Endothelial cell of umbilical vein (primary cell): Measurements from ENCODE around the gene PTPRD. TPM values are rescaled to one million over a fixed set of nuclear protein-coding genes. Genes with fewer than 3 reads are reported as not detected.

Experiments
- BruUV-seq: library from RNA; stranded (reverse); fragments of 400-500 nt; replicated peaks from 2 replicates; lab custom pipeline; 2021; lab: Mats Ljungman, UMichigan
- CTCF ChIA-PET: fragments of 300-600, 350-600 bp; sonication (Branson Sonifier 250); formaldehyde crosslinking; loops from one replicate; lab custom pipeline; 2021; ENCODE audit warnings: antibody characterized with exemption, inconsistent platforms; lab: Charles Lee
- POLR2A ChIA-PET: fragments of 300-600, 350-600 bp; sonication (Branson Sonifier 250); formaldehyde crosslinking; loops from one replicate; lab custom pipeline; 2021; ENCODE audit warnings: antibody characterized with exemption, inconsistent platforms; lab: Charles Lee
- DNase-seq: peaks from one replicate; pipeline ENCODE4 v3.0.0-alpha.2; 2011; ENCODE audit warnings: low read depth, low spot score
- FAIRE-seq: peaks from 2 replicates; lab custom pipeline; 2011; peaks lifted over from hg19 to GRCh38; lab: Jason Lieb, UNC
- H2AFZ ChIP-seq: 2 replicates; pipeline ENCODE4 v1.6.0; 2012; ENCODE audit warnings: low read depth, low read length, control low read depth, inconsistent platforms
- H3K27ac ChIP-seq: 2 replicates; pipeline ENCODE4 v1.5.1; 2011; ENCODE audit warnings: low read depth, mild to moderate bottlenecking, control low read depth, low read length, moderate library complexity; ENCODE audit not compliant: insufficient read depth
- H3K27me3 ChIP-seq, 2 experiments: 2 replicates each; pipeline versions ENCODE4 v1.6.0 to v1.6.1; 2011; ENCODE audit warnings: low read length in 2 of 2, mixed read lengths in 1 of 2; ENCODE audit not compliant: control insufficient read depth in 2 of 2, insufficient read depth in 2 of 2
- H3K36me3 ChIP-seq, 2 experiments: 2 replicates in 1 of 2; 3 replicates in 1 of 2; pipeline ENCODE4 v1.5.1; 2011; ENCODE audit warnings: low read length in 2 of 2, mild to moderate bottlenecking in 1 of 2, moderate library complexity in 1 of 2; ENCODE audit not compliant: control insufficient read depth in 2 of 2, insufficient read depth in 2 of 2; ENCODE audit errors: extremely low read depth in 1 of 2
- H3K4me1 ChIP-seq: 3 replicates; pipeline ENCODE4 v1.5.1; 2011; ENCODE audit warnings: mild to moderate bottlenecking, low read length; ENCODE audit not compliant: control insufficient read depth, insufficient read depth; ENCODE audit errors: extremely low read depth
- H3K4me2 ChIP-seq: 2 replicates; pipeline ENCODE4 v1.6.1; 2011; ENCODE audit warnings: low read length, control low read depth, mixed read lengths; ENCODE audit not compliant: insufficient read depth
- H3K4me3 ChIP-seq, 3 experiments: fragments of 200-600 bp in 1 of 3; sonication (generic), shearing (Covaris generic) in 1 of 3; replicated peaks in 1 of 3; 2 replicates each; pipeline ENCODE4 v1.5.1; 2011 to 2016; ENCODE audit warnings: control low read depth in 3 of 3, low read length in 3 of 3, mild to moderate bottlenecking in 2 of 3, inconsistent platforms in 1 of 3, low read depth in 1 of 3, moderate library complexity in 1 of 3; ENCODE audit not compliant: insufficient read depth in 1 of 3
- H3K79me2 ChIP-seq: 2 replicates; pipeline ENCODE4 v1.6.0; 2012; ENCODE audit warnings: low read length, inconsistent platforms; ENCODE audit not compliant: control insufficient read depth, insufficient read depth
- H3K9ac ChIP-seq: replicated peaks from 2 replicates; pipeline ENCODE3; 2011; ENCODE audit warnings: low read length, control low read depth; ENCODE audit not compliant: insufficient read depth; ENCODE audit errors: extremely low read depth
- H3K9me1 ChIP-seq: replicated peaks from 3 replicates; pipeline ENCODE4 v1.6.0; 2011; ENCODE audit warnings: mild to moderate bottlenecking, low read length; ENCODE audit not compliant: control insufficient read depth, insufficient read depth; ENCODE audit errors: extremely low read depth
- H3K9me3 ChIP-seq: replicated peaks from 2 replicates; pipeline ENCODE4 v1.5.1; 2012; ENCODE audit warnings: low read length, inconsistent platforms; ENCODE audit not compliant: control insufficient read depth, insufficient read depth
- H4K20me1 ChIP-seq: replicated peaks from 2 replicates; pipeline ENCODE3; 2011; ENCODE audit warnings: mild to moderate bottlenecking, low read length; ENCODE audit not compliant: control insufficient read depth, insufficient read depth; ENCODE audit errors: extremely low read depth
- CTCF ChIP-seq, 2 donors: IDR thresholded peaks; 1 replicate in 1 of 2; 2 replicates in 1 of 2; pipeline ENCODE4 v1.5.1; 2011; ENCODE audit warnings: low read length in 2 of 2, mild to moderate bottlenecking in 2 of 2, moderate library complexity in 2 of 2, control low read depth in 1 of 2, inconsistent platforms in 1 of 2, low read depth in 1 of 2; ENCODE audit not compliant: insufficient read depth in 1 of 2; ENCODE audit errors: extremely low read depth in 1 of 2
- EZH2 ChIP-seq: IDR thresholded peaks from 2 replicates; pipeline ENCODE4 v1.6.1; 2012; ENCODE audit warnings: borderline replicate concordance, low read depth, mild to moderate bottlenecking, moderate library complexity, low read length, inconsistent platforms; ENCODE audit not compliant: severe bottlenecking
- FOS ChIP-seq: IDR thresholded peaks from 2 replicates; pipeline ENCODE4 v1.6.1; 2011; ENCODE audit warnings: mild to moderate bottlenecking, low read length, moderate library complexity, borderline replicate concordance; ENCODE audit not compliant: insufficient read depth
- GATA2 ChIP-seq: IDR thresholded peaks from 2 replicates; pipeline ENCODE4 v1.7.0; 2011; ENCODE audit warnings: low read depth, mild to moderate bottlenecking, moderate library complexity, mixed read lengths, low read length; ENCODE audit not compliant: insufficient read length, insufficient read depth
- MAX ChIP-seq: IDR thresholded peaks from 2 replicates; pipeline ENCODE4 v1.6.1; 2011; ENCODE audit not compliant: insufficient read depth, insufficient read length
- MYC ChIP-seq: IDR thresholded peaks from one replicate; pipeline ENCODE4 v1.6.1; 2011; ENCODE audit warnings: mild to moderate bottlenecking, low read depth, low read length
- POLR2A ChIP-seq: IDR thresholded peaks from 2 replicates; pipeline ENCODE4 v1.6.1; 2012; ENCODE audit warnings: low read depth, mild to moderate bottlenecking, control low read depth, low read length
- POLR2AphosphoS5 ChIP-seq: IDR thresholded peaks from 2 replicates; pipeline ENCODE4 v1.6.1; 2012; ENCODE audit warnings: low read depth, mild to moderate bottlenecking, control low read depth, low read length, moderate library complexity; ENCODE audit not compliant: insufficient read depth
- dilution Hi-C: fragments of 300-500 bp; cut with MboI; formaldehyde crosslinking; loops from one replicate; pipeline ENCODE4 v1.15.0; 2019; ENCODE audit warnings: low sequenced_read_pairs; ENCODE audit not compliant: extremely low pct_ligation_motif_present
- intact Hi-C: fragments of 100-400 bp; cut with micrococcal nuclease; formaldehyde crosslinking; loops from one replicate; pipeline ENCODE4 v1.10.0; 2022
- polyA plus RNA-seq, 4 experiments: library from polyadenylated mRNA; depleted of rRNA in 3 of 4; stranded (reverse) in 3 of 4; unstranded in 1 of 4; fragments of >200 nt; gene quantifications; 2 replicates each; pipeline versions ENCODE4 v1.2.1 to v1.2.3, GENCODE V29; 2011 to 2012; ENCODE audit warnings: missing spikeins in 1 of 4
- total RNA-seq: library from RNA; stranded (reverse); gene quantifications from 2 replicates; pipeline ENCODE4 v1.2.3, GENCODE V29; 2021

The PTPRD gene
- total and polyA plus RNA-seq, 2 donors (not counting 3 experiments of a cell fraction or from before 2014, with no cell fraction given), result 5.5 to 5.7 TPM

- ChIA-PET CTCF (interaction anchor here (1.0 to 1.2 kb wide), 3 partner anchors 9 to 13 kb away, joined by 3 read pairs; no protein-coding TSS in a partner anchor), POLR2A (no interaction called here)
- H3K9ac ChIP-seq, result no peak overlapping the region
- H3K79me2 ChIP-seq, result no peaks in the 10 kb centered on the region
- TF ChIP-seq GATA2 (no peak), MAX (no peak), MYC (no peak), CTCF (IDR thresholded peaks at IDR 0.05; ENCODE audit: extremely low read depth in 1 of 2, insufficient read depth in 1 of 2, low read depth in 1 of 2, low read length in 2 of 2) (no peak), EZH2 (no peak), POLR2A (no peak), POLR2AphosphoS5 (no peak), FOS (no peak)
- no TSS peak for BruUV-seq
- dilution Hi-C loops (no loop called here), intact Hi-C loops (no loop called here)
- no peaks in the 10 kb centered on the region for H3K36me3 ChIP-seq
- no peak overlapping the region for H3K4me3 ChIP-seq
- H2AFZ ChIP-seq, result no peak overlapping the region
- H3K27me3 ChIP-seq, result no peaks in the 10 kb centered on the region
- no peak for DNase-seq
- FAIRE-seq, result no peak
- no peak overlapping the region for H3K27ac ChIP-seq
- H4K20me1 ChIP-seq, result no peaks in the 10 kb centered on the region
- no peaks in the 10 kb centered on the region for H3K9me3 ChIP-seq
- no peak overlapping the region for H3K4me2 ChIP-seq
- no peaks in the 10 kb centered on the region for H3K4me1 ChIP-seq
- H3K9me1 ChIP-seq, result no peaks in the 10 kb centered on the region
These were observed 766.2 kb downstream of the PTPRD start for GRCh38 chr9:9846557-9846956.
